ENCODE results near the gene ATP2A1.
"Not testable (repeated sequence)": the region's sequence is repeated elsewhere in the genome, so short reads cannot be mapped to it uniquely, and the experiment has no call there.

The ATP2A1 gene

GRCh38 chr16:28933171-28933570 lies 54.9 kb downstream of the ATP2A1 start:
- no peak overlapping the region for H3K4me3 ChIP-seq (replicated peaks; ENCODE audit: low read depth, low read length)
- DNase-seq (ENCODE audit: low read depth): no peak
- TF ChIP-seq CTCF (IDR thresholded peaks at IDR 0.05; ENCODE audit: low read length, missing control alignments): no peak

- DNase-seq (ENCODE audit: low read depth): no peak
- no peak for TF ChIP-seq CTCF (IDR thresholded peaks at IDR 0.05; ENCODE audit: low read length, missing control alignments)
- no peak overlapping the region for H3K4me3 ChIP-seq (replicated peaks; ENCODE audit: low read depth, low read length)
Measured at GRCh38 chr16:28935346-28935745, 57.1 kb downstream of the ATP2A1 start.

- peak overlapping the region; percentile 15 for H3K4me3 ChIP-seq (replicated peaks; ENCODE audit: low read depth, low read length)
- DNase-seq (ENCODE audit: low read depth): peak; percentile 77
- TF ChIP-seq CTCF (IDR thresholded peaks at IDR 0.05; ENCODE audit: low read length, missing control alignments): no peak
Measured at GRCh38 chr16:28935924-28936783, 57.9 kb downstream of the ATP2A1 start.

- DNase-seq (ENCODE audit: low read depth): no peak
- TF ChIP-seq CTCF (IDR thresholded peaks at IDR 0.05; ENCODE audit: low read length, missing control alignments): no peak
Measured at GRCh38 chr16:28936784-28937155, 58.5 kb downstream of the ATP2A1 start.

GRCh38 chr16:28937222-28937876 lies 59.1 kb downstream of the ATP2A1 start:
- no peak for DNase-seq (ENCODE audit: low read depth)
- TF ChIP-seq CTCF (IDR thresholded peaks at IDR 0.05; ENCODE audit: low read length, missing control alignments): no peak

More at GRCh38 chr16:28936784-28937155, 58.5 kb downstream of the ATP2A1 start:
- H3K4me3 ChIP-seq (replicated peaks; ENCODE audit: low read depth, low read length): no peak overlapping the region

GRCh38 chr16:28938721-28939120 lies 60.4 kb downstream of the ATP2A1 start:
- DNase-seq (ENCODE audit: low read depth): no peak
- TF ChIP-seq CTCF (IDR thresholded peaks at IDR 0.05; ENCODE audit: low read length, missing control alignments): no peak
- H3K4me3 ChIP-seq (replicated peaks; ENCODE audit: low read depth, low read length): no peak overlapping the region

More at GRCh38 chr16:28937222-28937876, 59.1 kb downstream of the ATP2A1 start:
- no peak overlapping the region for H3K4me3 ChIP-seq (replicated peaks; ENCODE audit: low read depth, low read length)

- not testable (repeated sequence) for DNase-seq (ENCODE audit: low read depth); H3K4me3 ChIP-seq (replicated peaks; ENCODE audit: low read depth, low read length)
Measured at GRCh38 chr16:28939825-28940224, 61.5 kb downstream of the ATP2A1 start.
